ENCODE results near the gene RBPJL.

RBPJL gene

DNA sequence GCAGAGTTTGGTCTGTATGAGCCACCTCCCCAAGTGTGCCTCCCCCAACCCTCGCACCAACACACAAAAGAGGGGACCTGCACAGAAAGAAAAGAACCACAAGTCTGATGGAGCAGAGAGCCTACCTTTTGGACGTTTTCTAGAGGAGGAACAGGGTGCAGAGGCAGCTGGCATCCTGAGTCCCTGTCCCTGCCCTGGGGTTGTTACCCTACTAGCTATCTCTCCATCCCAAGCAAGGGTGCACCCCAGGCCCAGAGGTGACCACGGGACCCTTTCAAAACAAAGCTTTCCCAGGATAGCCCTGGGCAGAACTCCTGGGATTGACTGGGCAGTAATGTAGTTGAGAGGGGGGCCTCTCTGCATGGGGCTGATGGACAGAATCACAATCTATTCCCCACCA, 11.2 kb downstream of the RBPJL start:
- DNase-seq (ENCODE audit: low spot score) = no peak

DNA sequence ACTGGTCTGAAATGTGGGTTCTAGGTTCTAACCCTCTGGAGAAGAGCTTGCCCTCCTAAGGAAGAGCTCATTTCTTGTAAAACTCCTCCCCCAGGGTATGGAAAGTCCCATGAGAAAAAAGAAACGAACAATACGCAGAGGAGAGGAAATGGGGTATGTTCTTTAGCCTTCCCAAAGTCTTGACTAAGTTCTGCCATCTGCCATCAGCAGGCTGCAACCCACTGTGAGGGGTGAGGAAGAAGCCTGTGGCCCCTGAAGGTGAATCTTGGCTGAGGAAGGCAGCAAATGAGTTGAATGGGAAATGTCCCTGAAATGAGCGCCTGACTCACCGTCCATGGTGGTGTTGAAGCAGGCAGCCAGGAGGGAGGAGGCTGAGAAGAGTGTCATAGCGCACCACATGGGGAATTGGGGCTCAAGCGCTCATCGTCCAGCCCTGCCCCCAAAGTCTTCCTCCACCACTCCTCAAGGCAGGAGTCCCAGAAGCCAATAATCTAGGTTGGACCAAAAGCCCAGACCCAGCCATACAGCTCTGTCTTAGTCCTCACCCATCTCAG, 11.8 kb downstream of the RBPJL start:
- no peak for DNase-seq (ENCODE audit: low spot score)

DNA sequence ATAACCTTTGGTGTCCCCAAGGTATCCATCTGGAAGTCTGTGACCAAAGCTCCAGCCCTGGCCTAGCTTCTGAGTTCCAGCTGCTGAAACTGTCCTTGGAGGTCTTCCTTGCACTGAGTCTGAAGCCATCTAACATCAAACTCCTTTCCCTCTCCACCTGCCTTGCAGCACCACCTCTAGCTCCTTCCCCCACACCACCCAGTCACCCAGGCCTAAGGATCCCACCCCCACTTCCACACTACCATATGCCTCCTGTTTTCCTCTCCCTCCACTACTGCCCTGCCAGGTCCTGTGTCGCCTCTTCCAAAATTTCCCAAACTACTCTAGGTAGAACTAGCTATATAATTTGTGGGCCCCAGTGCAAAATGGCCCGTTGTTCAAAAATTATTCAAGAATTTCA, 12.3 kb downstream of the RBPJL start:
- no peak for DNase-seq (ENCODE audit: low spot score)

DNA sequence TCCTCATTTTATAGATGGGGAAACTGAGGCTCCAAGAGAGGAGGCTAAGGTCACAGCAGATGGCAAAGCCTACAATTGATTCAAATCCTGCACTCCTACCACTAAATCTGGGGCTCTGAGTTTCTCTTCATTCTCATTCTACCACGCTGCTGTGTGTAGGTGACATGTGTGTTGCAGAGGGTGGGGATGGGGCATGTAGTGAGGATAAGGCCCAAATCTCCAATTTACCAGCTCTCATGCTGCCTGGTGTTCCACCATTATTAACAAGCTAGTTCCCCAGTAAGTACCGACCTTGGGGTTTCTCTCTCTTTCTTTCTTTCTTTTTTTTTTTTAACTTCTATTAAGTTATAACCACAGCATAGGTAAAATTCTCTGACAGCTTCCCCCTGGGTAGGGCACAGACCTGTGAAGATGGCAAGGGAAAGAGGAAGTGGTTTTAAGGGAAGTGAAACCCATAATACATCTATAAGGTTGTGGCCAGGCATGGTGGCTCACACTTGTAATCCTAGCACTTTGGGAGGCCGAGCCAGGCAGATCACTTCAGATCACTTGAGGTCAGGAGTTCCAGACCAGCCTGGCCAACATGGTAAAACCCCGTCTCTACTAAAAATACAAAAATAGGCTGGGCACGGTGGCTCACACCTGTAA, 14.4 kb downstream of the RBPJL start:
- no peak for DNase-seq (ENCODE audit: low spot score)

DNA sequence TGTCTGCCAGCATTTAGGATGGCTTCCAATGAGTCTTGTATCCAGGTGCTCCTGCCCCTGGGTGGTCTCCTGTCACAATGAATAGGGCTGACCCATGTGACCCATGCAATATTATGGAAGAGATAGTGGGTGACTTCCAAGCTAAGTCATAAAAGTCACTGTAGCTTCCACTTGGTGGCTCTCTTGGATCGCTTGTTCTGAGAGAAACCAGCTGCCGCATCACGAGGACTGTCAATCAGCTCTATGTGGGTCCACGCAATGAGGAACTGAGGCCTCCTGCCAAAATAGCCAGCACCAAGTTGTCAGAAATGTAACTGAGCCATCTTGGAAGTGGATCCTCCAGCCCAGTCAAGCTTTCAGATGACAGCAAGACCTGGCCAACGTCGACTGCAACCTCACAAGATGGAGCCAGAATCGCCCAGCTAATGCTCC, 16.3 kb downstream of the RBPJL start:
- DNase-seq (ENCODE audit: low spot score) = no peak

DNA sequence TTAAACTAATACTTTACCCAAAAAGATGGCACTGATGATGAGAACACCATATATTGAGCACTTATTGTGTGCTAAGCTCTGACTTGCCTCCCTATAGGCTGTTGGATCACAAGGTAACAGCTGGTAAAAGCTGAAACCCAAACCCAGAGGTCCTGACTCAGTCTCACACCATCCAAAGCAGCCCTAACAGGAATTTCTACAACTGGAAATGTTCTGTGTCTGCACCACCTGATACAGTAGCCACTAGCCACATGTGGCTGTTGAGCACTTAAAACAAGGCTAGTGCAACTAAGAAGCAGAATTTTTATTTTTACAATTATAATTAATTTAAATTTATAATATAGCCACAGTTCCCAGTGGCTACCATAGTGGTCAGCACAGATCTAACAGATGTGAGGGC, 17.1 kb downstream of the RBPJL start:
- DNase-seq (ENCODE audit: low spot score) = no peak

DNA sequence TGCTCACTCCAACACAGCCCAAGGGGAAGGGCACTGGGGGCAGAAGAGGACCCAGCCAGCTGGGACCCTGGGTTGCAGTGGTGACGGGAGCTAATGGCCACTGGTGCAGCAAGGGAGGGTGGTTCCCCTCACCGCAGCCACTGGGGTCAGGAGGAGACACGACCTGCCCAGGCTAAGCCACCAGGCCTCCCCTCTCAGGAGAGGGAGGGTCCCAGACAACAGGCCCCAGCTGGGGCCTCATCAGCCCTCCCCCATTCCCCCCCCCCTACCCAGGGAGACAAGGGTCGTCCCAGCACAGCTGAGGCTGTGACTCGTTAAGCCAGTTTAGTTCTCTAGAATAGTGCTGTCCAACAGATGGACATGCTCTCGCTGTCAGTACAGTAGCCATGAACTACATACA, 18.7 kb downstream of the RBPJL start:
- DNase-seq (ENCODE audit: low spot score) = no peak

DNA sequence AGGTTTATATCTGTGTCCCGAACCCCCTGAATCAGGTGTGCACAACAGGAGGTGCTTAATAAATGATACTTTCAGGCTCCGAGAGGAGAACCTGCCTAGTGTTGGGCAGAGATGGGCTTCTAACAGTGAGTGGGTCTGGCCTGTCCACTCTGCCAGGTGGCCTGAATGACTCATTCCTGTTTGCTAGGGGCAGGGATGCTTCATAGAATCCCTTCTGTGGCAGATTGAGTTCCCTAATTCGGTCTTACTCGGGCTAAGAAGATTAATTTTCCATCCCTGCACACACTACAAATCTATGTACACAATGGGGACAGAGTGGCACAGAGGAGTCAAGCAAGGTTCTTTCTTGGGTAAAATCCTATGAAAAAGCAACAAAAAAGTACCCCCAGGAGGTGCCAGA, 21.8 kb downstream of the RBPJL start:
- DNase-seq (ENCODE audit: low spot score) = no peak

DNA sequence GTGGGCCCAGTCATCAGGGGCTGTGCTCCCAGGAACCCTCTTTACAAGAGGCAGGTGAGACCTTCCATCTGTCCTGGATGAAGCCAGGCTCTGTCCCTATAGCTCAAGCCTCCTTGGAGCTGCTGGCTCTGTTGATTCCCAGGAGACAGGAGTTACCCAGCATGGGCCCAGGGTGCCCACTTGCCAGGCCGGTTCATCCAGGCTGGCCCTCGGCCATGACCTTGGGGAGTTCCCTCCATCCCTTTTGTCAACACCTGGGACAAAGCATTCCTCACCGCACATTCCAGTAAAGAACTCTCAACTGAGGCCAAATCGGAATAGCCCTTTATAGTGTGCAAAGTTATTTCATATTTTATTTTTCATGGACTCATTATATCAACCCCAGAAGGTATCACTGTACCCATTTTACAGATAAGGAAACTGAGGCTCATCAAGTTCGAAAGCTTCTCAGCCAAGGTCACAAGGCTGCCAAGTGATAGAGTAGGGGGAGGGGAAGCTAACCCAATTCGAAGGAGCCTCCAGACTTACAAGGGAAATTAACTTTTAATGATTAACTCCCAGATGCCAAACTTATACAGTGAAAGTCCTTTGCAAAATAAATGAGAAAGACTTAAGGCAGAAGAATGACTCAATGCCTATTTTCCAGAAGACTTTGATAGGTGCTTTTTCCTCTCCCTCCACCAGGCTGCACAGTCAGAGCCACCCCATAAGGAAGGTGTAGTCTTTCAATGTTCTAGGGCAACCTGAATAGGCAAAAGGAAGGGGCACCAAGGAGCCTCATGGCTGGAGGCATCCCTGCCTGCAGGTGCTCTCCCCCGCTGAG, 23.1 kb downstream of the RBPJL start:
- no peak for DNase-seq (ENCODE audit: low spot score)

DNA sequence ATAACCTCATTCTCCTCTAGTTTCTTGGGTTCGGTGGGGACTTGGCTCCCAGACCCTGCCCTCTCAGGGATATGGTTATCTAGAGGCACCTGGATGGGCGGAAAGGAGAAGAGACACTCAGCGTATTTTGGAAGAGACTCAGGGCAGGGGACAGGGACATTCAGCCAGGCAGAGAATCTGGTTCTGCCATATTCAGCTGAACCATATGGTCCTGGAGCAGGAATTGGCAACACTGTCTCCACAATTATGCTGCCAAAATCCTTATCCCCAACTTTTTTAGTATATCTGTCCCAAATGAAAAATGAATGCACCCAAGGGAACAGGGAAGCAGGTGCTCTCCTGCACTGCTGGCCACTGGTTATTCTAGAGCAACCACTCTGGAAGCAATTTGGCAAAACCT, 23.8 kb downstream of the RBPJL start:
- DNase-seq (ENCODE audit: low spot score) = no peak

DNA sequence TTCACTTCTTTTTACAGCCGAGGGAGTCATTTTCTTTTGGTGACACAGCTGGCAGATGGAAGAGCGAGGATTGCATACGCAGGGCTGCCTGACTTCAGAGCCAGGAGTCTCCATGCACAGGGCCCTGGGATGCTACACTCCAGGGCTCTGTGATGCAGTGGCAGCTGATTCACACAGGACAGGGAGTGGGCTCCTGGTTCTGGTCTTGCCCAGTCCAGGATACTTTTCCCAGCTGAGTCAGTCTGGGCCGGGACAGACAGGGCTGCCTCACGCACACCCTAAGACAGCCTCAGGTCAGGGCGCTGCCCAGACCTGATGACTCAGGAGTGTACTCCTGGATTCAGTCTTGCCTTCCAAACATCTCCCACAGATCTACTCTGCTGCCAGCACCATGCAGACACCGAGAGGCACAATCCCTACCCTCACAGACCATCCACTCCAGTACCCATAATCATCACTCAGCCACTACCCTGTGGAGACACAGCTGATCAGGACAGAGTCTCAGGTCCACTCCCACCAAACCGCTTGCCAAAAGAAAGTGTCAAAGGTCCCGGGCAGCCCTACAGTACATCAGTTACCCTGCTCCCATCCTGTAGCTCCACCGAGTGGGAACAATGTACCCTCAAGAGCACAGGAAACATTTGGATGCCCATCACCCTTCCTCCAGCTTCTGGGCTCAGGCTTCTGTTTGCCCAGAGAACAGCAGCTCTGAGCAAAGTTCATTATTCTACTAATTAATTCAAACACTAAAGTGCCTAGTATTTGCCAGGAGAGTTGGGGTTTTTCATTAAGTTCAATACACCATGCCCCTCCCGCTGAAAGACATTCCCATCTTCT, 30.1 kb downstream of the RBPJL start:
- no peak for DNase-seq (ENCODE audit: low spot score)

DNA sequence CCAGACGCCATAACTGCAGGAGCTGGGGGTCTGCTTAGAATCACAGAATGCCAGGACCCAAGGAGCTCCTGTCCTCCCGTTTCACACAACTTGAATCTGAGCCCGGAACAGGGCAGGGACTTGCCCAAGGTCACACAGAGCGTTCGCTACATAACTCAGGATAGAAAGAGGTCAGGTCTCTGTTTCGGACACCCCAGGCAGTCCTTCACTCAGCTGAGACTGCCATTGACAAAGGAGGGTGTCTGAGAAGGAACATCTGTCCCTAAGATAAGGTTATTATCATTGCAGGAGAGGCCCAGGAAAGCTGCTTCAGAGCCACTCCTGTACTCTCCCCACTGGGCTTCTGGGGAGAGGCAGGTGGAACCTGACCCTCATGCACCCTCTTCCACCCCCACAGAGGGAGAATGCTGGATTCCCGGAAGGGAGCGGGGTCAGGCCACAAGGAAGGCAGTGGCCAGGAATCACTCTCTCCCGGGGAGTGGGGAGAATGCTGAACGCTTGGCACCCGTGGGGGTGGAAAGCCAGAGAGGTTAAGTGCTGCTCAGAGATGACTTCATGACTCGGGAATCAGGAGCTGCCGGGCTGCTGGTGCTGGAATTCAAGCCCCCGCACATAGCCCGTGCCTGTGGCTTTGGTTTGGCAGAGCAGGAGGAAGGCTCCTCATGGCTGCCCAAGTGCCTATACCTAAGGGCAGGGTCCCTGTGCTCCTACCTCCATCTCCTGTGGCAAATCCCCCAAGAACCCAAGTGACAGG, 30.9 kb downstream of the RBPJL start:
- no peak for DNase-seq (ENCODE audit: low spot score)

DNA sequence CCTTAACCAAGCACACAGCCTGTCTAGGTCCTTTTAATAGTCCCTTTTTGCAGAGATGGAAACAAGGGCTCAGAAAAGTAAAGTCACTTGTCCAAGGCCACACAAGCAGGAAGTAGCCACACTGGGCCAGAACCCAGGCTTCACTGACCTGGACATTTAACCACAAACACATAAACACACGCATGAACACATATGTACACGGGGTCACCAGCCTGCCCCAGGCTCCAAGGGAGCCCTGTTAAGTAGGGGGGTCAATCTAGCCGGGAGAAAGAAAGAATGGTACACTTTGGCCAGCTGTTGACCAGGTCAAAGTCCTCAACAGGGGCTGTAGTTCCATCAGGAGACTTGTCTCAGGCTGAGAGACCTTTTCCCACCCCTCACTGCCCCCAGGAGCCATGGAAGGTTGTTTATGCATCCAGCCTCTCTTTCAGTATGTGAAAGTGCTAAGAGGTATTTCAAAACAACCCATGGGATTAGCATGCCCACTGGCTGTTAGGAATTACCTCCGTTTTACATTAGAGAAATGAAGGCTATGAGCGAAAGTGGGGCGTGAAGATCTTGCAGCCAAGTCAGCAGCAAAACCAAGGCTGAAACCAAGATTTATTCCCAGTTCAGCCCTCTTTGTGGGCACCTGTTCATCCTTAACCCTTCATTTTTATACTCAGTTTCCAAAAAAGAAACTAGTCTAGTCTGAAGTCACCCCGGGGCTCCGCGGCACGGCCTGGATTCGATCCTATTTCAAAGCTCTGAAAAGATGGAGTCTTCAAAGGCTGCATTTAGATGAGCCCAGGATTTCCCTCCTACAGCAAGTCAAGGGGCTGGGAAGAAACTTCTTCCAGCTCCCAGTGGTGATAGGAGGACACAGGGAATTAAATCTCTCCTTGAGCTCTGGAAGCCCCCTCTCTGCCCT, 31.7 kb downstream of the RBPJL start:
- DNase-seq (ENCODE audit: low spot score) = no peak

DNA sequence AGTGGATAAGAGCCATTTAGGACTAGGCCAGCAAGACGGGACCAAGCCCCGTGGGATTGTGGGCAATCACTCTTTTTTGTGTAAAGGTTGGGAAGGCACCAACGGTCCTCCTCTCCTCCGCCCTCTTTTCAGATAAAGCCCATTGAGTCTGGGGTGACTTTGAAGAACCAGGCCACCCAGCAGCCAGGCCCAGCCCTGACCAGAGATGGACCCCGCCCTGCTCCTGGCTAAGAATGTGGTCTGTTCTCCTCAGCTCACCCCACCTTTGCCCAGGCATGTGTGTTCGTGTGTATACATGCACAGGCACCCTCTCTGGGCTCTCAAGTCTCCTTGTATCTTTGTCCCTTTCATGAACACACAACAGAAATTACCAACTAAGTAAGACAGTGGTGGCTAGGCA, 32.4 kb downstream of the RBPJL start:
- DNase-seq (ENCODE audit: low spot score) = no peak

DNA sequence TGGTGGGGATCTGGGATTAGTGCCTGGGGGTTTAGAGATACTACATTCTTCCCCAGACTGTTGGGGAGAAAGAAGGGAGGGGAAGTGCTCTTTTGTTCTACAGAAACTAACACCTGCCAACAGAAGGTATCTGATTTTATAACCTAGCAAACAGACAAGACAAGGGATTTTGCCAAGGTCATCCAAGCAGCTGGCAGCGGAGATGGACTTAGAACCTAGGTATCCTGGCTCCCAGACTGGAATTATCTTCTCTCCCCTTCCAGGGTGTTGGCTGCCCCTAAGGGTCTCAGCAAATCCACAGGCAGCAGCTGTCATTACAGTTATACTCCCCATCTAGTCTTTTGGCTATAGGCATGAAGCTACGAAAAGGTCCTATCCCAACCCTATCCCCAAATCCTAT, 33.2 kb downstream of the RBPJL start:
- DNase-seq (ENCODE audit: low spot score) = no peak

DNA sequence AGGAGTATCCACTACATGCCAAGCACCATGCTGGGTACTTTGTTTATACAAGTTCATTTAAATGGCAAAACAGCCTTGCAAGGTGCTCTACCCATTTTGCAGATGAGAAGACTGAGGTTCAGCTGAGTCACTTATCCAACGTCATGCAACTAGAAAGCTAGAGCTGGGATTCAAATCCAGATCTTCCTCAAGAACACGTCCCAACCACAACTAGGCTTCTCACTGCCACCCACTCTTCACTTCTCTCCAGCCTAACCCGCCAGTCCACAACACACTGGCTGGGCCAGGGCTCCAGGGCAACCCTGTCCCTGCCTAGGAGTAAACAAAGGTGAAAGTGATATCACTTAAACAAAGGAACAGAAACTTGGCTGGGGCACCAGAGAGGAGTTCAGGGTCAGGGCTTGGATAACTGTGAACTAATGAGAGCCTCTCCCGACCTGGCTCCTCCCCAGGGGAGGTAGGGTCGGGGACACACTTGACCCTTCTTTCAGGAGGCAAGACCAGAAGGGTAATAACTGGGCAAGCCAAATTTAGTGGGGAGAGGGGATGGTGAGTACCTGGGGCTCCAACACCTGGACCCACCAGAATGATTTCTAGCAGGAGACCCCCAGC, 33.7 kb downstream of the RBPJL start:
- no peak for DNase-seq (ENCODE audit: low spot score)

DNA sequence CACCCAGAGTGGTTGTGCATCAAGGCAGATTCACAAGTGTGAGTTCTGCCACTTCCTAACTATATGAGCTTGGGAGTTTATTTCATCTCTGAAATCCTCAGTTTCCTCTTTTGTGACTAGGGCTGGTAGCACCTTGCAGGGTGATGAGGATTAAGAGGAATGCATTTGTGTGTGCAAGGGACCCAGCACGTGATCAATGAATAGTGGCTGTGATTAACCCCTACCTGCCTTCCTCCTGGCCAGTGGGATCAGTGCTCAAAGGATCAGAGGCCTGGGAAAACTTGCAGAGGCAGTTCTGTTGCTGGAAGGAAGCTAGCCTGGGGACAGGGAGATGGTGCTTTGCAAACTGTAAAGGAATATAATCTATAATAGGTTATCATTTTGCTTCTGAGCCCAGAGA, 34.3 kb downstream of the RBPJL start:
- DNase-seq (ENCODE audit: low spot score) = no peak

DNA sequence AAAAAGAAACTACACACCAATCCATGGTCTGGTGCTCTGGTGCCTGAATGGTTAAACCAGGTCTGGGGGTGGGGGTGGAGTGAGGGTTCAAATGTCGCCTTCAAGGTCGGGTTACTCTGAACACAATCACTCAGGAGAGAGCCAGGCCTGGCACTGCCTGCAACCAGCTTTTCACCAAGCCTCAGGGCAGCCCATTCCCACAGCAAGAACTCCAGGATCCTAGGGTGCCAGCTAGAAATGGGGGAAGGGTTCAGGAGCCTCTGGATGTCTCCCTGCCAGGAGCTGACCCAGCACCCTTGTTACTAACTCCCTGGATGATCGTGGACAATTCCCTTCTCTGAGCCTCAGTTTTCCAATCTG, 34.9 kb downstream of the RBPJL start:
- no peak for DNase-seq (ENCODE audit: low spot score)

DNA sequence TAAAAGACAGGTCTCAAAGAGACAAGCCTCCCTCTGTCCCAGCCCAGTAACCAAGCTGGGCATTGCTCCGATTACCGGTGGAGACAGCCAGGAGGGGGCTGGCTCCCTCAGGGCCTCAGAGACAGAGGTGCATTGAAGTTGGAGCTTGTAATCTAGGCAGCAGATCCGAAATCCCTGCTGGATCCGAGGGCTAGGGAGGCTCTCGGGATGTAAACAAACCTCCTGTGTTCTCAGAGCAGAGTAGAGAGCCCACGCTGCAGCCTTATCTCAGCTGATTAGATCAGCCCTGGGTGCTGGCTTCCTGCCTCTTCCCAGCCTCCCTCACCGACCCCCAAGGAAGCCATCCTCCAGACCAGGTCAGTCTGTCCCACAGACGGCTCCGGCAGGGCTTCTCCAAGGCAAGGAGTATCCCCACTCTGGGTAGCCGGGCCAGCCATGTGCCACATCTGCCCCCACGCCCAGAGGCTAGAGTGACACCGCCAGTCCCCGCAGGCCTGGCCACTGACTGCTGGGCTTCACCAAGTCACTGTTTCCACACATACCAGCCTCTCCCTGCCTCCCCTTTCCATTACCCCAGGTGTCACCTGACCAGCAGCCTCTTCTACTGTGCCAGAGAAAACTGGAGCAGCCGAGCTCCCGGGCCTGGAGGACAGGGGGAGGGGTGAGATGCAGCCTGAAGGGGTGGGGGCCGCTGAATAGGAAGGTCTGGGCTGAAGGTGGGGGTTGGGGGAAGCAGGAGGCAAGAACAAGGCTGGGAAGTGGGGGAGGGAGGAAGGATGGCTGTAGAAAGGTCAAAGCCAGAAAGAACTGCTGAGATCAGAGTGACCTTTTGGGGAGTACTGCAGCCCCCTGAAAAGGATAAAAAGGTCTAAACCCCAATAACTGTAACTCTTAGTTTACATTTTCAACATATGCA, 35.6 kb downstream of the RBPJL start:
- peak; percentile 96 for DNase-seq (ENCODE audit: low spot score)

All from COLO829 (cell line).